GOT3 (cell line): ENCODE data around the gene RAB20.
"Not testable (repeated sequence)": the region's sequence is repeated elsewhere in the genome, so short reads cannot be mapped to it uniquely, and the experiment has no call there.

ENCODE experiments used
- DNase-seq: peaks from one replicate; lab custom pipeline; 2025; ENCODE audit warnings: mixed read lengths; lab: John Stamatoyannopoulos, UW

Gene RAB20

GRCh38 chr13:110554227-110554836 is 7.2 kb downstream of the RAB20 start:
- no peak for DNase-seq

GRCh38 chr13:110553417-110553816 is 8.1 kb downstream of the RAB20 start:
- DNase-seq = no peak

GRCh38 chr13:110552767-110553166 is 8.8 kb downstream of the RAB20 start:
- DNase-seq = no peak

- DNase-seq = no peak
Observed at GRCh38 chr13:110551284-110551683, 10.2 kb downstream of the RAB20 start.

GRCh38 chr13:110549795-110550160 is 11.7 kb downstream of the RAB20 start:
- no peak for DNase-seq

- DNase-seq = no peak
Observed at GRCh38 chr13:110548891-110549794, 12.4 kb downstream of the RAB20 start.

- no peak for DNase-seq
Observed at GRCh38 chr13:110546926-110547325, 14.6 kb downstream of the RAB20 start.

- no peak for DNase-seq
Observed at GRCh38 chr13:110546378-110546777, 15.1 kb downstream of the RAB20 start.

GRCh38 chr13:110542169-110542796 is 19.2 kb downstream of the RAB20 start:
- no peak for DNase-seq

GRCh38 chr13:110541526-110541920 is 20.0 kb downstream of the RAB20 start:
- DNase-seq = no peak

GRCh38 chr13:110540871-110541525 is 20.5 kb downstream of the RAB20 start:
- DNase-seq = no peak

GRCh38 chr13:110539894-110540293 is 21.6 kb downstream of the RAB20 start:
- DNase-seq = no peak

- DNase-seq = no peak
Observed at GRCh38 chr13:110538632-110539031, 22.9 kb downstream of the RAB20 start.

- DNase-seq = no peak
Observed at GRCh38 chr13:110536006-110536693, 25.4 kb downstream of the RAB20 start.

- no peak for DNase-seq
Observed at GRCh38 chr13:110535526-110535925, 26.0 kb downstream of the RAB20 start.

GRCh38 chr13:110533771-110534670 is 27.5 kb downstream of the RAB20 start:
- no peak for DNase-seq

GRCh38 chr13:110532258-110532657 is 29.3 kb downstream of the RAB20 start:
- DNase-seq = not testable (repeated sequence)

GRCh38 chr13:110531671-110532083 is 29.8 kb downstream of the RAB20 start:
- no peak for DNase-seq

- no peak for DNase-seq
Observed at GRCh38 chr13:110531100-110531499, 30.4 kb downstream of the RAB20 start.

GRCh38 chr13:110529522-110530311 is 31.8 kb downstream of the RAB20 start:
- no peak for DNase-seq
